HG02798 (cell line): ENCODE data around the gene FAM53B.

Experiments
- ATAC-seq: cut with Tn5 transposase; IDR thresholded peaks from one replicate; pipeline ENCODE4 v1.9.1; 2021; ENCODE audit warnings: mild to moderate bottlenecking; ENCODE audit not compliant: unreplicated experiment, poor library complexity

FAM53B gene

DNA sequence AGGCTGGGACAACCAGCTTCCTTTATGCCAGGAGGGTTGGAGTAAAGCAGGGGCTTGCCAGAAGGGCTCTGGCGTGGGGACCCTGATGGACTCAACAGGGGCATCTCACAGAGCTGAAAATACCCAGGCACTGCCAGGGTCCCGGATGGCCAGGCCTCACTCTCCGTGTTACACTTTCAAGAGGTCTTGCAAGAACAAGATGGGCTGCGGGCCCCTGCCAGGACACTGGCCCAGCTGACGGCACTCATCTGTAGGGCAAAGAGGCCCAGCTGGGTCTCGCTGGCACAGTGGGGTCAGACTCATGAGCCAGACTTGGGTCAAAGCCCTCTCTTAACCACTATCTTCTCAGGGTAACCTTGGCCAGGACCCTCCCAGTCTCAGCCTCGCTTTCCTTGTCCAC is 90.9 kb downstream of the FAM53B start:
- no peak for ATAC-seq

DNA sequence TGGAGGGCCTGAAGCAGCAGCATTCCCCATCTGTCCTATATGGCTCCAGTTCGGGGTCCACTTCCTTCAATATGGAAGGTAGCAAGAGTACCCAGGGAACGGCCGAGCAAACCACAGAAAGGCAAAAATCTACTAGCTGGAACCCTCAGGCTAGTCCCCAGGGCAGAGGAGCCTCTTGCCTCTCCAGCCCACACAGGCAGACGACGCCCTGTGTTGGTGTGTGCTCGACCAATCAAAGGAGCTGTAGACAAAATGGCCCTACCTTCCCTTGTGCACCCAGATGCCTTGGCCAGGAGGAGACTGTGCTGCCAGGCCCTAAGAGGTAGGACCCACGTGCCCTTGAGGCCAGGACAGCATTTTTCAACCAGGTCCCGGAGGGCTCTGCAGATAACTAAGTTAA is 91.5 kb downstream of the FAM53B start:
- no peak for ATAC-seq

DNA sequence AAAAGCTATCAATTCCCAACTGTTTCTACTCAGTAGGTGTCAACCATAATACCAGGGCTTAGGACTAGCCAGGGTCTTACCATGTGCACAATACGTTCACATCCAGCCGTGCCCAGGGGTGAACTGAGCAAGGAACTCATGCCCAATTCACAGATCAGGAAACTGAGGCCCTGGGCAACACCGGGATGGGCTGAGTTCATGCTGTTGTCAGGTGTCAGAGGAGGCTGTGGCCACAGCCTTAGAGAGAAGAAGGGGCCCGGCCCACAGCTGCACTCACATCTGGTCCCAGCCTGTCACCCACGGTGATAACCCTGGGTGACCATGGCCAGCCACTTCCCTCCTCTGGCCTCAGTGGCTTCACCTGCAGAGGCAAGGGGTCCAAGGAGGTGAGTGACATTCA is 92.0 kb downstream of the FAM53B start:
- no peak for ATAC-seq

DNA sequence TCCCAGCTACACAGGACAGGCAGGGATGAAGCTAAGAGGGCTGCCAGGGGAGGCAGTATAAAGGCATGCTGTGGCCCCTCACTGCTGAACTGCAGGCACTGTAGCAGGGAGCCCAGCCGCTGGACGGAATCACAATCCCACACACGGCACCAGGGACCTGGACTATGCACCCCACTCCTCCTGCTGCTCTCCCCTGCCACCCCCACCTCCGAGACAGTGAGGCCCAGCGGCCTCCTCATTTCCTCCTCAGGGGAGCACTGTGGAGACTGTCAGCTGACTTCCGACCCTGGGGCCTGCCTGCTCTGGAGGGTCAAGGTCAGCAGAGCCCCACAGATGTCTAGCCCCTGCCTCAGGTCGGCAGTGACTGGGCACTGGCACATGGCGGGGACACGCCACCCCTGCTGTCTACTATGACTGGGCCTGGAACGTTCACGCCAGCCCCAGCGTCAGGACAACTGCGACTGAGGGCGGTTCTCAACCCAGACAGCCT is 92.7 kb downstream of the FAM53B start:
- ATAC-seq = no peak

DNA sequence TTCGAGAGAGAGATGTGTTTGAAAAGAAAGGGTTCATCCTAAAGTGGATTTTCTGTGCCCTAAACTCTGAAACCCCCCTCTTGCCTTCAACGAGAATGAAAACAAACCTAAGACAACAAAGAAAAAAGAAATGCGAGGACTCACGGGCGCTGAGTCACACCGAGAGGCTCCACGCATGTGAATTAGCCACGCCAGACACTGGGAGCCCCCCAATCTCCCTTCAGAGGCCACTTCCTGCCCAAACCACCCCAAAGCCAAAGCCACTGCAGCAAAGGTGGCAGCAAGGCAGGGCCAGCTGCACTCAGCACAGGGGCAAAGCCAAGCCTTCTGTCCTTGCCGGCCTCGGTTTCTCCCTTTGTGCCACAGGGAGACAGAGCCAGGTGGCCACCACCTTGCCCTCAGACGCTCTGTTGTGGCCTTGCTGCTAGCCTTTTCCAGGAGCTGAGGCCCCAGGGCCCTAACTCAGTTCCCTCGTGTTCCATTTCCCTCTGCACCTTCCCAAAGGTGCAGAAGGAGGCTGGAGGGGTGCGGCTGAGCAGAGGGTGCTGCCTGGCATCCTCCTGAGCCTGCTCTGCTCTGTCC is 93.3 kb downstream of the FAM53B start:
- ATAC-seq = peak; percentile 32

DNA sequence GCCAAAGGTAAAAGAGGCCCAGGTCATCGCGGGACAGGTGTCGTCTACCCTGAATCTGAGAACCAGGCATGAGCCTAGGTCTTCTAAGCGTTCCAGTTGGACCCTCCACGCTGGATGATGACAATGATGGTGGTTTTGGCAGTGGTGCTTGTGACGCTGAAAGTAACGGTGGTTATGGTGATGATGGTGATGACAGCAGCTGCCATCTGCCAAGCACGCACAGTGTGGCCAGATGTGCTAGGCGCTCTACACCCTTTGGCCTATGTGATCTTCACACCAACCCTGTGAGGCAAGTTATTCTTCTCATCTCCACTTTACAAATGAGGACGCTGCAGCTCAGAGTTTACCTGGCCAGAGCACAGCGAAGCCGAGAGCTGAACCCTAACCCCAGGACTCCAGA is 93.9 kb downstream of the FAM53B start:
- no peak for ATAC-seq

DNA sequence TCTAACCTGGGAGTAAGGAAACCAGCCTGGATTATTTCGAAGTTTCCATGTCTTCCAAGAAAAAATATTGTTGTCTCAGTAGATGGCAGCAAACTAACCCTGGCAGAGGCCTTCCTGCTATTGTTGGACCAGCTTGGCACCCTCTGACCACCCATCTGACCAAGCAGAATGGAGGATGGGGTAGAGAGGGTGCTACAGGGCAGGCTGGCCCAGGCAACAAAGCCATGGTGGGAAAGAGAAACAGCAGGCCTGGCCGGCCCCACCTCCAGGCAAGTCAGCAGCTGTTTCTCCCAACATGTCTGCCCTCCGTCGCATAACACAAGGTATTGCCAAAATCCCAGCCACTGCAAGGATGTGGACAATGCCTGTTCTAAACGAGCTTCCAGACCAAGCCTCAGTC is 95.0 kb downstream of the FAM53B start:
- no peak for ATAC-seq

DNA sequence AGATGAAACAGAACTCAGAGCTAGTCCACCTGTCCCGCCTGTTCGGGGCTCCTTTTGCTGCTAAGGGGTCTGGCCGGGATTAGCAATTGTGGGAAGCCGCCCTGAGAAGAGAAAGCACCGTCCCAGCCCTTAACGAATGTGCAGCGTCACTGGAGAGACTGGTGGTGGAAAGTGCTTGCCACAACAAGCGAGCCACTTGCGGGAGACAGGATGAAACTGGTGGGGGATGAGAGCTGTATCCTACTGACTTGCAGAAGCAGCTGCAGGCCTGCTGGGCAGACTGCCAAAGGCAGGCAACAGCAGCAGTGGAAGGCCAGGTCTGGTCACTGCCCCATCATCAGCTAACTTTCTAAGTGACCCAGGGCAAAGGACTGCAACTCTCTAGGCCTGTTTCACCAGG is 95.4 kb downstream of the FAM53B start:
- no peak for ATAC-seq

DNA sequence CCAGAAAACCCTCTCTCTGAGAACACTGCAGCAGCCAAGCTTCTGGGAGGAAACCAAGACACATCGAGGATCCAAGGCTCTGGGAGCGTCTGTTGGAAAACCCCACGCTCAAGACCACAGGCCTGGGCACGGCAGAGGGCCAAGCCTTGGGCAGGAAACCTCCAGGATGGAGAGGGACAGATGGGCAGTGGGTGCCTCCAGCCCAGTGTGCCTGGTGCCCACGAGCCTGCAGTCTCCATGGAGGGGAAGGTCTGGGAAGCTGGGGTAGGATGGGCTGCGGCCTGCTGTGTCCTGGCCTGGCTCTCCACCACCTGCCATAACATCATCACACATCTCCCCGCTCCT is 96.1 kb downstream of the FAM53B start:
- no peak for ATAC-seq

DNA sequence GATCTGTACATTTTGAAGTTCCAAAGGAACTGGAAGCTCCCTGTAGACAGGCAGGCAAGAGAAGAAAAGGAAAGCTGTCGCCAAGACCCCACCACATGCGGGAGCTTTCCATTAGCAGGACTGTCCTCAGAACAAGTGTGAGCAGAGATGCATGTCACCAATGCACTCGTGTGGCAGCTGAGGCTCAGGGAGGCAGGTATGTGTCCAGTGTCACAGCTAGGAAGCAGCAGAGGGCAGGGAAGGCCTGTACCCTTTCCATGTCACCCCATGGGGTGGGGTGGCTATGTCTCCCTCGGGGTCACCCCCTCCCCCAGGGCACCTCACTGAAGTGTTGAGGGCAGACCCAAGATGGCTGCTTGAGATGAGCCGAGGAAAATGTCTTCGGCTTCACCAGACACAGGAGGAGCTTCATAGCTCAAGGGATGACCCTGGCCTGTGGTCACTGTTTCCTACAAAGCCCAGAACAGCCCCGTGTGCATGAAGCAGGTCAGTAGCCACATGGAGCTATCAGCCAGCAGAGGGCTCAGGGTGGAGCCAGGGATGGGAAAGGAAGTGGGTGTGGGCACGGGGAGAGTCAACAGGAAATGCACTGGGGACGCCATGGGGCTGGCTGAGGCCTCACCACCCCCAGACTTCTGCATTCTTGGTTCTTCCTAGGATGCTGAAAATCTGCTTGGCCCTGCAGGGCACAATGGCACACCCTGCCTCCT is 96.6 kb downstream of the FAM53B start:
- ATAC-seq = peak; percentile 55

DNA sequence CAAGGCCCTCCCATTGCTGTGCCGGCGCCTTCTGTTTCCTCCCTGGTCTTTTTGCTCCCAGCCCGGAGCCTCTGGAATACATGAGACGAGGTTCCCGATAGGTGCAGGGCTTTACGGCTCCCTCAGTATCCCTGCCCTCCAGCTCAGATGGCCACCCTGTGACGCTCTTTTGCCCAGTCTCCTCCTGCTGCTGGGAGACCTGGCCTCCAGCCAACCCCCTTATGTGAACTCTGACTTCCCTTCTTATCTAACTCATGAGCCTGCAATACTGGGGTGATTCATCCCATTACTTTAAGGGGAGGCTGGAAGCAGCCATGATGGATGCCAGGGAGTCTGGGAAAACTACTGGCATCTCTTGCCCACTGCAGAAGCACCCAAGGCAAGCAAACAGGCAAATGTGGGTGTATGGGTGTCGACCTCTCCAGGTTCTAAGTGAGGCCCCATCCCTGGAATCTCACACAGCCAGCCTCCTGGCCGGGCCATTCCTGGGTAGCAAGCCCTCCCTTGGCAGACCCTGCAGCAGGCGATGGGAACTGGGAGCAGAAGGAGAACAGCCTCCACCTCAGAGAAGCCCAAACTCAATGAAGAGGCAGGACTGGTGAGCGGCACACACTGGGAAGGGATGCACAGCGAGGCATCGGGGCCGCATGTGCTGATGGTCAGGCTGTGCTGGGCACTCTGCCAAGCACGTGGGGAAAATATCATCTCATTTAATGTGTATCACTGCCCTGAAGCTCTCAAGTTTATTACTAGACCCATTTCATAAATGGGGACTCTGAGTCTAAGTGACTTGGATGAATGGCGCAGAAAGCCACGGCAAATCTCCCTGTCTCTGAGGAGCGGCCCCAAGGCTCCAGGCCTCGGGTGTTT is 97.5 kb downstream of the FAM53B start:
- no peak for ATAC-seq

DNA sequence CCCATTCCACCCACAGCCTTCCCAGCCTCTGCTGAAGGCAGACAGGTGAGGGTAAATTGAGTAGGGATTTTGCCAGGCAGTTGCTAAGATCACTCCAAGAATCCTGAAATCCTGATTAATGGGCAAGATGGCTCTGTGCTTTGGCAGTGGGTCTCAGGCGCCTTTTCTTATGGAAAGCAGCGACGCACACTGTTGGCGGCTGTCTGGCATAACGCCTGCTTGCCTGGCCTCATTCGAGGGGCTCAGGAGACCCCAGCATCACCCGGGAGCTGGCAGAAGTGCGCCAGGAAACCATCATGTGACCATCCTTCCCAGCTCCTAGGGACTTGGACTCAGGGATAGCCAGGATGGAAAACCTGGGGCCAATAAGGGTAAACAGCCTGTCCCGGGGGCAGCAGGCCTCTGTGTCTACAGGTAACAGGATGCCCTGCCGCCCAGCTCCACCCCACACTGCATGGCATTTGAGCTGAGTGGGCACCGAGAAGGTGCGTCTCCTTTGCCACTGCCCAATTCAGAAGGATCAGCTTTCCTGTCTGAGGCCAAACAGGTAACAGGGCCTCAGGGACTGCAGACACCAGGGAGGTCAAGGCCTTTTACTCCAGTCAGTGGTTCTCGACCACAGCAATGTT is 98.6 kb downstream of the FAM53B start:
- ATAC-seq = no peak

DNA sequence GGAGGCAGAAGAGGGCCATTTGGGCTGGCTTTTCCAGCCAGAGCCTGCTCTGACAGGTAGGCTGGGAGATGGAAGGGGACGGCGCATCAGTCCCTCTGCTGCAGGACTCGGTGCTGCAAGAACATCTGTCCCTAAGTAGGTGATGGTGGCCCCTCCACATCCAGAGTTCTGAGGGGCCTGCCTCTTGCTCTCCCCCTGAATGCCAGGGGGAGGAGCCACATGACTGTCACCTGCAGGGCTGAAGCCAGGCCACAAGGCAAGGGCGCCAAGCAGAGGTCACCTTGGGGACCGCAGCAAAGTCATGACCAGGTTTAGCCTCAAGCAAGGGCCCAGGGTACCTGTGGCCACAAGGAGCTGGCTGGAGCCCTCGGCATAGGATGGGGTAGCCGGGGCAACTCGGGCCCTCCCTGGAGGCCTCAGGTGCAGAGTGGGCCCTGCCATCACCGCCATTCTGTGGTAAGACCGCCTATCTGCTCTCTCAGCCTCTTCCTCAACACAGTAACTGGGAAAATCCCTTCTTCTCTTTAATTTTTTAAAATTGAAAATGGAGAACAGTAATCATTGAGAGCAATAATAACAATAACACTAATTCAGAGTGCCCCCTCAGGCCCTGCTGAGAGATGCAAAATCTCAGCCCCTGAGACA is 99.3 kb downstream of the FAM53B start:
- no peak for ATAC-seq

DNA sequence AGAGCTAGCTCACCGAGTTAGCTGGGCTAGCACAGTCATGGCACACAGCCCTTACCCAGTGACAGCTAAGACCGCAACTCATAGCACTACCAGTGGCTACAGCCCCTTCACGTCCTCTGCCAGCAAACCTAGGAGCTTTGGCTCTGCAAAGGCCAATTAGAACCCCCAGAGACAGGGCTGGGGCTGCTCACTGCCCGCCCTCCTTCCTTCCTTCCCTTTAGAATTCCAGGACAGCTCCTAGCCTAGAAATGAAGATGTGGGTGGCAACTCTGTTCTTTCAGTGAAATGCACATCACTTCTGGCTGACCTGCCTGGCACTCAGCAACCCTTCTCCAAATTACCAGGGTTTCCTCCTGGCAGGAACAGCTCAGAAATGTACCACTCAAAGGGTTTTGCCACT is 99.9 kb downstream of the FAM53B start:
- no peak for ATAC-seq

DNA sequence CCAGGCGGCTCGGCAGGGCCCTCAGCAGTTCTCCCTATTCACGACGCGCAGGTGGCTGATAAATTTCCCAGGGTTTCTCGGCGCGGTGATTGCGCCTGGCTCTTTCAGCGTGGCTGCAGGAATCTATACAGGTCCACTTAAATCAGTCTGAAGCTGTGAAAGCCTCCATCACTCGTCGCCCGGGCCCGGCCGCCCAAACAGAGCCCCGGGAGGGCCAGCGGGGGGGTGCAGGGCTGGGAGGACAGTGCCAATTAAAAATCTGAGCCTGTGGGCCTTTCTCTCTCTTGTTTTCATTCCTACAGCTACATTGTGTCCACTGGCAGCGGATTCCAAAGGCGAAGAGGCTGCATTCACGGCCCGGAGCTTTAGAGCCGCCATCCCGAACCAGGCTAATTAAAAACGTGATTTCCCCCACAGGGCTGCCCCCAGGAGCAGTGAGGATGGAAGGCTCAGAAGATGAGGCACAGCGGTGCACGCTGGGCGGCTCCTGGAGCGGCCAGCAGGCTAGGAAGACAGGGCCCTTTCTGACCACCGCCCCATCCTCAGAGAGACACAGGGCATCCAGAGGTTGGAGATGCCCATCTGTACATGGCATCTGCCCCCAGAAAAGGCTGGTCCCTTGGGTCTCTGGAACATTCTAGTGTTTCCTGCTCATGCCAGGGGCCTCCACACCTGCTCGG is 100.7 kb downstream of the FAM53B start:
- no peak for ATAC-seq

DNA sequence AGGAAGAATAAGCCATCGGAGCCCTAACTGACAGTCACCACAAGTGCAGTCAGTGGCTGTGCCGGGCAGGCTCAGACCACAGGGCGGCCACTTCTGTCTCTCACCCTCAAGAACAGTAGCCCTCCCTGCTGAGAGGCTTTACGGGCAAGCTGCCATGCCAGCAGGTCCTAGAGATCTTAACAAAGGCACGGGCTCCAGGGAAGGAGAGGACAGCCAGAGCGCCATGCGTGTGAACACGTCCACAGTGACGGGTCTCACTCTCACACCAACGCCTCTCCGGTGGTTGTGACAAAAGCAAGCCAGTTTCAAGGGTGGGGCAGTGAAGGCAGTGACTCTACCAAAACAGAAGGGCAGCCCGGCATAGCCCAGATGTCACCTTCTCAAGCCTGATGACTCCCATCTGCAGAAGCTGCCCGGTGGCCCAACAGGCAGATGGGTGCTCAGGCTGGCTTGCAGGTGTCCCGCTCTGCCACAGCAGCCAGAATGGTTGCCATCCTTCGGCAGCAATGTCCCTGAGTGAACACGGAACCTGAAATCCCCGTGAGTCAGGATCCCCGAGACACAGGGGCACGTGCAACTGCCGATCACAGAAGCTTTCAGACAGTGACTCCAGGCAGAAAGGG is 102.0 kb downstream of the FAM53B start:
- no peak for ATAC-seq

DNA sequence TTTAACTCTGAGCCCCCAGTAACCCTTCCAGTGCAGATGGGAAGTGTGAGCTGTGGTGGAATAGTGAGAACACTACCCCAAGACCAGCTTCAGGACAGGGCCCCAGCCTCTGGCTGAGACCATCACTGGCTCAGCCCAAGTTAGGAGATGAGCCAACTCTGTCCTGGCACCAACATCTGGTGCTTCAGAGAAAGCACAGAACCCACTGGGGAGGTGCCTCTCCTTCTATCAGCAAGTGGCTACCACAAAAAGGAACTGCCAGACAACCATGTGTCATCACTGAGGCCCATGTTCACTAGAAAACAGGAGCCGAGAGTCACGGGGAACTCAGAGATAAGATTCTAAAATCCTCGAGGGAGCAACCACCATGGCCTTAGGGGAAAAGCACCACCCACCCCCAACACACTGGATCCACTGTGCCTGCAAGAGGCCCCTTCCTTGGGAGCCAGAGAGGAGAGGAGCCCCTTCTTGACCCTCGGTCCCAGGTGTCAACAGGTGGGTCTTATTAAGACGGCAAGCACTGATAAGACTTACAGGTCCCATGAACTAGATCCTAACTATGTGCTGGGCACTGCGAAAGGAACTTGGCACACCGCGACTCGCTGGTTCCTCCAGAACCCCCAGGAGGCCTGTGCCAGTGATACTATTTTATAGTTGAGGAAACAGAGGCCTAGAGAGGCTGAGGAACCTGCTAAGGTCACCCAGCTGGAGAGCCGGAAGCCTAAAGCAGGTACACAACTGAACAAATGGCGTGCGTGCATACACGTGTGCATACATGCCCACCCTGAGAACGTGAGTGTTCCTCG is 102.7 kb downstream of the FAM53B start:
- ATAC-seq = peak; percentile 53

DNA sequence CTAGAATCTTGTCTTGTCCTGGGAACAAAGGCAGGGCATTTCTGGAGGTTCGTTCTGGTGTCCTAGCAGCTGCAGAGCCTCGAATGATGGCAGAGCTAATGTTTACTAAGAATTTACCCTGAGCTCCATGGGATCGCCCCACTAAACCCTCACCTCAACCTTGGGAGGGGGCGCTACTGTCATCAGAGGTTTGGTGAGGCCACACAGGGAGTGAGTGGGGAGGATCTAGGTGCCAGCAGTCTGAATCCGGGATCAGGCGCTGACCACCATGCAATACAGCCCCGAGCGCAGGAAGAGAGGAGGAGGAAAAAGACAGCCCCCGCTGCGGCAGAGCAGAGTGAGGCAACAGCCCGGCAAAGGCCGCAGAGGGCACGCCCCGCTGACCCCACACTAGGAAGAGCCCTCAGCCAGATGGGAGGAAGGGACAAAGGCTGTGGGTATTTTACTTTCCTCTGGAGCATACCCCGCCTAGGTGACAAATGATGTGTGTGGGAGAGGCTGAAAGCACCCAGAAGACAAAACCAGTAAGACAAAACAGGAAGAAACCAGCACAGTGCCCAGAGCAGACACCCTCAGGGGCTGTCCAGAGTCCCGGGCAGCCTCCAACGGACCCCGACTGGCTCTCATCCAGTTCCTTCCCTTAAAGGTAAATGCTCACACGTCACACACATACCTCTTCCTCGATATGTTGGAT is 103.5 kb downstream of the FAM53B start:
- ATAC-seq = peak; percentile 52
